ENCODE measurements around the gene ADNP2.

Gene ADNP2

DNA sequence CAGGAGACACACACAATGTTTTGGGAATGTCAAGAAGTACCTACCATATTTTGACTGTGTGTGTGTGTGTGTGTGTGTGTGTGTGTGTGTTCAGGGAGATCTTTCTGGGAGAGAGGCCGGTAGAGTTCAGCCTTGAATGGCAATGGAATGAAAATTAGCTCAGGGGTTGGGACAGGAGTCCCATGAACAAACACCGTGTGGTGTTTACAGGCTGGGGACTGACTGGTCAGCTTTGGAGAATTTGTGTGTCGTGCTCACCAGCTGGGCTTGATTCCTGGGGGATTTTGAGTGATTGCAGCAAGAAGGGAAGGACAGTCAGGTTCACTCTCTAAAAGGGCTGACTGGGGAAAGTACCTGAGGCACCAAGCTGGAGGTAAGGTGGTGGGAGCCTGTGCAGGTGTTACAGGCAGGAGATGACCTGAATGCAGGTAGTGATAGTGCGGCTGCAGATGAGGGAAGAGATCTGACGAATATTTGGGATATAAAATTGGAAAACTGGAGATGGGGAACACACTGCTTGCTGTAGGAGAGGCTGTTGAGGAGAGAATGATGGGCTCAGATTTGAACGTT lies 2.5 kb upstream of the ADNP2 start:
- no peak for DNase-seq

DNA sequence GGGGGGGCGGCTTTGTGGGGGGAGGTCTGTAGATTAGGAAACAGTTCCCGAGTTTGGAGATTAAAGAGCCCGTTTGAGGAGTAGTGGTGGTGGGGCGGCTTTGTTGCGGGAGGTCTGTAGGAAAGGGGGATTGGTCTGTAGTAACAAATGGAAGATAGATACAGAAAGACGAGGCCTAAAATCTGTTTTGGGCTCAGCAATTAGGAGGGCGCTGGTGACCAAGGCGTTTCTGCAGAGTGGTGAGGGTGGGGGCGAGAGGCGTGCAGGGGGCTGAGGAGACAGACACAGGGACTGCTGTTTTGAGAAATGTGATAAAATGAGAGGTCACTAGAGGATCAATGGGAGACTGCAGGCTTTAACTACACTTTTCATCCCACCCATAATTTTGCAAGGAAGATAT lies 1.6 kb upstream of the ADNP2 start:
- DNase-seq: no peak

DNA sequence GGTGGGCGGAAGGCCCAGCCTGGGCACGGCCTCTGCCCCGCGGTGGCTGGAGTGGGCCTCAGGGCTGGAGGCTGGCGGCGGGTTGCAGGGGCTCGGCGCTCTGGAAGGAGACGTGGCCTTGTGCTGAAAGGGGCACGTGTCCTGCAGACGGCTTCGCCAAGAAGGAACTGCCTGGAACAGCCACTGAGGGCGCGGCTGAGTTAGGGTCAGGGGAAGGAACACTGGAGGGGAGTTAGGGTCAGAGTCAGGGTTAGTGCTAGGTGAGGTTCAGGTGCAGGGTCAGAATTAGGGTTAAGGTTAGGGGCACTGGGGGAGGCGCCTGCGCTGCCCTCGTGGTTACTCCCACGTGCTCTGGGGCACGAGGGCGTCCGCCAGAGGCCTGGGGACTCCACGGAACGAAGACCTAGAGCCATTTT lies 933 bp upstream of the ADNP2 start:
- no peak for DNase-seq

DNA sequence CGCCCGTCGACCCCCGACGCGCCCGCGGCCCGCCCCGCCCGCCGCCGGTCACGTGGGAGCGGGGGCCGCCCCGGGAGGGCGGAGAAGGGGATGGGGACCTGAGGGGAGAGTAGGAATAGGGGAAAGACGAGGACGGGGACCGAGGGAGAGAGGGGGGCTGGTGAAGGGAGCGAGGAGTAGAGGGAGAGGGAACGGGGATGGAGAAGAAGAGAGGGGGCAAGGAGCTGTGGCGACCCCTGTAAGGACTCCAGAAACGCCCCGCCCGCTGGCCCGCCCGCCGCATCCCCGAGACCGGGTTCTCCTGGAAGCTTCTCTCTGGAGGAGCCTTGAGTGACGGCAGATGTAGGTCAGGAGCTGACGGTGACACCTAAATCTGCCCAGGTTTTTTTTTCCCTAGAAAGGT lies 615 bp downstream of the ADNP2 start:
- no peak for DNase-seq

GRCh38 chr18:80112624-80113248 lies 3.7 kb downstream of the ADNP2 start:
- no peak for DNase-seq

GRCh38 chr18:80115035-80115434 lies 6.0 kb downstream of the ADNP2 start:
- no peak for DNase-seq

- no peak for DNase-seq
Observed at GRCh38 chr18:80119111-80119510, 10.0 kb downstream of the ADNP2 start.

DNA sequence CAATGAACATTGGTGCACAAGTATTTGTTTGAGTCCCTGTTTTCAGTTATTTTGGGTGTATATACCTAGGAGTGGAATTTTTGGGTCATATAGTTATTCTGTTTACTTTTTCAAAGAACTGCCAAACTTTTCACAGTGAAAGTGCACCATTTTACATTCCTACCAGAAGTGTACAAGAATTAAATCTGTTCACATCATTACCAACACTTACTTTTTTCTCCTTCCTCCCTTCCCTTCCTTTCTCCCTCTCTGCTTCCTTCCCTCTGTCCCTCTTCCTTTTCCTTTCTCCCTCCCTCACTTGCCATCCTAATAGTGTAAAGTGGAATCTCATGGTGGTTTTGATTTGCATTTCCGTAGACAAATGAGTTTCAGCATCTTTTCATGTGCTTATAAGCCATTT lies 11.9 kb downstream of the ADNP2 start:
- DNase-seq: no peak

DNA sequence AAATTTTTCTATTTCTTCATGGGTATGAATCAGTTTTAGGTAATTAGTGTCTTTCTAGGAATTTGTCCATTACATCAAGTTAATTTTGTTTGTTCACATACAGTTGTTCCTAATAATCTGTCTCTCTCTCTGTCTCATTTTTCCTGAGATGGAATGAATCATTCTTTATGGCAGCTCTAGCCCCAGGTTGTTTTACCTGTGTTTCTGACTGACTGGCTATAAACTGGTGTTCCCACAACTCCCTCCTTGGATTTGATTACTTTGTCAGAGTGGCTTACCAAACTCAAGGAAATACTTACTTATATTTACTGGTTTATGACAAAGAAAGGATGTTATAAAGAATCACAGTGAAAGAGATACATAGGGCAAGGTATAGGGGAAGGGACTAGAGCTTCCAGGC lies 15.1 kb downstream of the ADNP2 start:
- DNase-seq: no peak

- no peak for DNase-seq
Observed at GRCh38 chr18:80126797-80127196, 17.7 kb downstream of the ADNP2 start.

- DNase-seq: no peak
Observed at GRCh38 chr18:80127635-80128034, 18.6 kb downstream of the ADNP2 start.

DNA sequence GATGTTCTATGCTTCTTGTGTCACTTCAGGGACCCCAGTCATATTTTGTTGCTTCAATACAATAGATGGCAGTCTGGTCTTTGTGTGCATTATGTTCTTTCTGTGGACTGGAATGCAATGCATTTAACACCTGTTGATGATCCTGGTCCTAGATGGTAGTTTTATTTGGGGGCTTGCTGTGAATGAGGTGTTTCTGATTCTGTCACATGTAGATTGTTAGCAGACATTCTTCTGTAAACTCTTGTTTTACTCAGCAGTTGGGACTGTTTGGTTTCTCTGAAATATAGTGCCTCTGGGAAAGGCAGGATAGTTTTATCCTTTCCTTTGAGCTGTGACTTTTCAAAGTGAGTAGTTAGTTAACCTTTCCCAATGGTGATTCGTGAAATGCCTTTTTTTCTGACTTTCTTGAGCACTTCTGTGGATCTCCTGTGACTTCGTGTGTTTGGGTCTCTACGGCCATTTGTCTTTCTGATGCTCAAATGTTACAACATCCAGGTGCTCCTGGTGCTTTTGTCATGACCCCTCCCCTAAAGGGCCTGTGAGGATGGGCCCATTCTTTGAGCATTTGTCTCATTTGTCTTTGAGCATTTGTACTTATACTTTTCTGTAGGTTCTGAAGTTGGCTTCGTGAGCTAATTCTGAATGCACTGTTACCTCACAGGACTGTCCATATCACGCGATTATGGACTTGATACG lies 20.8 kb downstream of the ADNP2 start:
- no peak for DNase-seq

DNA sequence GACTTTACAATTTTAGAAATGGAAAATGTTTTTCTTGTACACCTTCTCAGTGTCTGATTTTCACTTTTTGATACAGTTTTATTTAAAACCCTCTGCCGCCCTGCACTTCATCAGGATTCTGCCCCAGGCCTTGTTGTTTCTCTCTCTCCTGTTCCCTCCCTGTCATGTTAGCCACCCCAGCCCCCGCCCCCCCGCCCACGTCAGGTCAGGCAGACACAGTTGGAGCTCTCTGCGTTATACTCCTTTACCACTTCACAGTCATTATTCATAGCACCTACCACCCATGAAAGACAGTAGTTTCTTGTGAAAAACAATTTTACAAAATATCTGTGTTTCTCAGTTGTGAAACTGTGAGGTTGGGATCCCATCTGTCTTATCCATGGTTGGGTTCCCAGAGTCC lies 21.5 kb downstream of the ADNP2 start:
- no peak for DNase-seq

DNA sequence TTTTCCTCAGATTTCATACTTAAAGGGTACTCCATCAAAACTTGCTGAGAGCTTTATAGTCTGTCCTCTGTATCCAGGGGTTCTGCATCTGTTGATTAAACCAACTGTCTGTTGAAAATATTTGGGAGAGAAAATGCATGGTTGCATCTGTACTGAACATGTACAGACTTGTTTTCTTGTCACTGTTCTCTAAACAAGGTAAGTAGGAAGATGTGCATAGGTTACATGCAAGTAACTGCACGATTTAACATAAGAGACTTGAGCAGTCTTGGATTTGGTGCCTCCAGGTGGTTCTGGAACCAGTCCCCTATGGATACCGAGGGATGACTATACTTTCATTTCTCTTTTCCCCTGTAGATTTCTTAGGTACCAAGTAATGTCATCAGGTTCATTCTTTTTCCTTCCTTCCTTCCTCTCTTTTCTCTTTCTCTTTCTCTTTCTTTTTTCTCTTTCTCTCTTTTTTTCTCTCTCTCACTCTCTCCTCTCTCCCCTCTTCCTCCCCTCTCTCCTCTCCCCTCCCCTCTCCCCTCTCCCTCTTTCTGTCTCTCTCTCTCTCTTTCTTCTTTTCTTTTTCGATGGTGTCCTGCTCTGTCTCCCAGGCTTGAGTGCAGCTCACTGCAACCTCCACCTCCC lies 23.2 kb downstream of the ADNP2 start:
- DNase-seq: no peak

DNA sequence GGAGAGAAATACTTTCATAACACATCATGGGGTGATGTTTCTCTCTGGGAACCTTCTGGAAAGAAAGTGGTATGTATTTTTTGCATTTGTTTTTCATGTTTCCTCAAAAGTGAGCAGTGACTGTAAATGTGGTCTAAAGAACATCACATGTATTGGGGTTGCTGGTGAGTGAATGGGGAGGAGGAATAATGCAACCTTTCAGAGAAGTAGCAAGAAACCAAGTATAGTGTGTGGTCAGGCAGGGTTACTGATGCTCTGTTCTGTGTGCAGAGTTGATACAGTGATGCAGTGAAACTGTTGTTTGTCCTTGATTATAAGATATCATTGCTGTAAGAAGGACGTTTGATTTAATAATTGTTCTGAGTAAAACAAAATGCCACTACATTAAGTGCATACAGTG lies 24.1 kb downstream of the ADNP2 start:
- no peak for DNase-seq

GRCh38 chr18:80135136-80135535 lies 26.1 kb downstream of the ADNP2 start:
- DNase-seq: no peak

GRCh38 chr18:80136679-80137078 lies 27.6 kb downstream of the ADNP2 start:
- no peak for DNase-seq

DNA sequence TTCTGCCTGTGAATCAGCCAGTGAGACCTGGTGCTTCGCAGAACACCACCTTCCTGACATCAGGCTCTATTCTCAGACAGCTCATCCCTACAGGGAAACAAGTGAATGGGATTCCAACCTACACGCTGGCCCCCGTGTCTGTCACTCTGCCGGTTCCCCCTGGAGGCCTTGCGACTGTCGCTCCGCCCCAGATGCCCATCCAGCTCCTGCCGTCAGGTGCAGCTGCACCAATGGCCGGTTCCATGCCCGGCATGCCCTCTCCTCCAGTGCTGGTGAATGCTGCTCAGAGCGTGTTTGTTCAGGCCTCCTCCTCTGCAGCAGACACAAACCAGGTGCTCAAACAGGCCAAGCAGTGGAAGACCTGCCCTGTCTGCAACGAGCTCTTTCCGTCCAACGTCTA lies 28.1 kb downstream of the ADNP2 start:
- DNase-seq: no peak

DNA sequence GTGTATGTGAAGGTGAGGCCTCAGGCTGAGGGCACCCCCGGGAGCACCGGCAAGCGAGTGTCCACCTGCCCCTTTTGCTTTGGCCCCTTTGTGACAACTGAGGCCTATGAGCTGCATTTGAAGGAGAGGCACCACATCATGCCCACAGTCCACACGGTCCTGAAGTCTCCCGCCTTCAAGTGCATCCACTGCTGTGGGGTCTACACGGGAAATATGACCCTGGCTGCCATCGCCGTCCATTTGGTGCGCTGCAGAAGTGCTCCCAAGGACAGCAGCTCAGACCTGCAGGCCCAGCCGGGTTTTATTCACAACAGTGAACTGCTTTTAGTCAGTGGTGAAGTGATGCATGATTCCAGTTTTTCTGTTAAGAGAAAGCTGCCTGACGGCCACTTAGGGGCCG lies 28.9 kb downstream of the ADNP2 start:
- DNase-seq: no peak

DNA sequence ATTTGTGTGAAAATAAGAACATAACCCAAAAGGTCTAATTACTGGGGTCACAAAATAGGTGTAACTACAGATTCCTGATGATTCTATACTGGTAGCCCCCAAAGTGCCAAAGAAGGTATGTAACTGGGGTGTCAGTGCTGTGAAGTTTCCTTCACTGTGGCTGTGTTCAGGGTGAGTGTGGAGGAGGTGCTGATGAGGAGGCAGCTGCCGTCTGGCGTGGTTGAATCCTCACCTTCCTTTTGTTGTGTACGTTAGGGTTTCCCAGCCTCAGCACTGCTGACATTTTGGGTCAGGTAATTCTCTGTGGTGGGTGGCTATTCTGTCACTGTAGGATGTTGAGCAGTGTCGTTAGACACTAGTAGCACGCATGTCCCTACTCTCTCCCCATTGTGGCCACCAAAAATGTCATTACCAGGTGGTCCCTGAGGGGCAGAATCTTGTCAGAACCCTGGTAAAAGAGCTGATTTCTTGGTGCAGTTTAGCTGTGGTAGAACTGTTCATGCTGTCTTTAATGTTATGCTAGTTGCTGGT lies 31.5 kb downstream of the ADNP2 start:
- DNase-seq: no peak

DNA sequence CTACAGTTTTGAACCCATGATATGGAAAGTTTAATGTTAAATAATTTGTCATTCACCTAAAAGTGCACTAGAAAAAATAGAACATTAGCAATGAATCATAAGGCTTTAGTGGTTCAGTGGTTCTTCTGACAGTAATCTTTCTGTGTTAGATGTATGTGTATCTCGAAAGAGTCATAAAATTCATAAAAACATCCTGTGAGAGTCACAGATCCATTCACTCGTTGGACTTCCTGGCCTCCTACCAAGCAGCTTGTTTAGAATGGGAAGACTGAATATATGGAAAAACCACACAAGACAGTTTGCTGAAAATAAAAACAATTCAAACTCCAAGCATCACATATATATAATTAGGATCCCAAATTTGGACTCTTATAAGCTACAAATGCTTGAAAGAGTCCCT lies 34.8 kb downstream of the ADNP2 start:
- no peak for DNase-seq

DNA sequence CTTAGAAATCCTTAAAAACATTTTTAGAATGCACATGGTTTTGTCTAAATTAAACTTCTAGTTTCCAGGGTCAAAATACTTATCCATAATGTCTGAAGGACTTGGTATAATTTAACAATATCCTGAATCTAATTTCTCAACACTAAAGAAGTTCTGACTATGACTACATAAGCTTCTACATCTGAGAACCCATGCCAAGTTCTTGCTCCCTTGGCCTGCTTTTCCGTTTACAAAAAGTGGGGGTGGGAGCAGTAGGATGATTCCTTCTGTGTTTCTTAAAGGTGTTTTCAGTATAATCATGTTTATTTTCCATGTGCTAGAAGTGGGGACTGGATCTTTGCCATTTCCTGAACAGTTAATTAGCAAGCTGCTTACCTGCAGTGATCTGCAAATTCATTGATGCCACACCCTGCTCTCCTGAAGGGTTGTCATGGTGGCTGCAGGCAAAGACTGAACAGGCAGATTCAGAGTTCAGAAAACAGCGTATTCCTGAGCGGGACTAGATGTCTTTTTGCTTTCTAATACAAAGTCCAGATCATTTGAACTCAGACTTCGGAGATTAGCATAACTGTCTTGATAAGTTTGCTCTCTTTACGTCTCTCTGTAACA lies 36.2 kb downstream of the ADNP2 start:
- DNase-seq: no peak

GRCh38 chr18:80147037-80147417 lies 38.0 kb downstream of the ADNP2 start:
- DNase-seq: no peak
